Tibial nerve (tissue), 4 donors: ENCODE data around the gene TMEM191B. TPM values are rescaled to one million over a fixed set of nuclear protein-coding genes. Genes with fewer than 3 reads are reported as not detected.
"Not testable (repeated sequence)": the region's sequence is repeated elsewhere in the genome, so short reads cannot be mapped to it uniquely, and the experiment has no call there.

Source experiments
- DNase-seq, 2 donors: peaks; one replicate each; pipeline ENCODE4 v3.0.0-alpha.2; 2019; ENCODE audit warnings: low spot score in 2 of 2
- H3K27ac ChIP-seq, 4 donors: fragments of 200-600 bp; sonication (generic) in 3 of 4; one replicate each; pipeline ENCODE4 v1.5.1; 2017 to 2019; ENCODE audit warnings: mild to moderate bottlenecking in 1 of 4
- H3K27me3 ChIP-seq, 2 donors: fragments of 200-600 bp; sonication (generic) in 1 of 2; one replicate each; pipeline versions ENCODE4 v1.5.1 to v1.6.0; 2017 to 2019
- H3K36me3 ChIP-seq, 3 donors: fragments of 200-600 bp; sonication (generic); one replicate each; pipeline ENCODE4 v1.5.1; 2018 to 2019
- H3K4me1 ChIP-seq, 4 donors: fragments of 200-600 bp; sonication (generic) in 3 of 4; one replicate each; pipeline ENCODE4 v1.5.1; 2017 to 2019
- H3K4me3 ChIP-seq, 4 donors: fragments of 200-600 bp; sonication (generic) in 3 of 4; one replicate each; pipeline ENCODE4 v1.5.1; 2017 to 2019; ENCODE audit warnings: mild to moderate bottlenecking in 1 of 4, moderate library complexity in 1 of 4
- H3K9me3 ChIP-seq, 4 donors: fragments of 200-600 bp; sonication (generic) in 3 of 4; one replicate each; pipeline ENCODE4 v1.5.1; 2017 to 2019
- WGBS, 2 donors: methylation state at CpG; one replicate each; pipeline ENCODE4 v1.1.5; 2018; 5-methylcytosine and 5-hydroxymethylcytosine counted together
- total RNA-seq, 4 donors: library from RNA; depleted of rRNA; stranded (reverse); fragments of >200 nt; gene quantifications; one replicate each; pipeline ENCODE4 v1.1.0, GENCODE V29; 2016

The TMEM191B gene
- 10 to 100 TPM in 1 of 4 donors, 1 to 10 TPM in 1, under 1 TPM in 1, not detected in 1; 0.78 to 24.7 (median 2.4) TPM for total RNA-seq

GRCh38 chr22:18527752-18528596 lies at the start of gene TMEM191B:
Gene TMEM191B (plus strand): TSS chr22:18527802. CDS start chr22:18527981, 179 bp downstream.
- H3K4me3 ChIP-seq = peak within 1 kb of the TSS in 2 of 4 donors; percentile 14 to 39
- not testable (repeated sequence) for H3K36me3 ChIP-seq, H3K9me3 ChIP-seq, H3K4me1 ChIP-seq, H3K27me3 ChIP-seq, H3K27ac ChIP-seq, DNase-seq
- no CpG with 5 or more reads among the region's 65 CpGs for WGBS, 2 donors

- not testable (repeated sequence) for H3K4me1 ChIP-seq, H3K4me3 ChIP-seq, H3K36me3 ChIP-seq, H3K27me3 ChIP-seq, H3K27ac ChIP-seq, H3K9me3 ChIP-seq, DNase-seq
- WGBS, 2 donors = 70% methylated on average over 2 of the region's 3 CpGs; no CpG with 5 or more reads in 1 of the 2 donors
Observed at GRCh38 chr22:18496227-18496626, 31.4 kb upstream of the TMEM191B start.

- H3K4me3 ChIP-seq, H3K4me1 ChIP-seq, DNase-seq, H3K27me3 ChIP-seq, H3K9me3 ChIP-seq, H3K36me3 ChIP-seq, H3K27ac ChIP-seq: not testable (repeated sequence)
- WGBS, 2 donors = 70% methylated on average over 6 of the region's 6 CpGs; no CpG with 5 or more reads in 1 of the 2 donors
Observed at GRCh38 chr22:18511327-18511726, 16.3 kb upstream of the TMEM191B start.

DNA sequence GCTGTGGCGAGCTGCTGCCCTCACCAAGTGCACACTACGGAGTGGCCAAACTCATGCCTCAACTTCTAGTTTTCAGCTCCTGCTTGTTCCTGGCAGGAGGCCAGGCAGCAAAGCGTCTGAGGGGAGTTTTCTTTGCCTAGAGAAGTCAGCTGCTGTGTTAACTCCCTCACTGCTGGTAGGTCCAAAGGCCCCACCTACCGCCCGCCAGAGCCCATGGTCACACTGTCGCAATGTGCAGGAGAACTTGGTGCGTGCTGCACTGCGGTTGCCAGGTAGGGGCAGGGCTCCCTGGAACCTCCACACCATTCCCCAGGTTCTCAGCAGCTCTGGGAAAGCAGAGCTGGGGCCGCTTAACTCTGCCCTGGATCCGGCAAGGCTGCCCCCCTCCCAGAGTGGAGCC lies 15.2 kb upstream of the TMEM191B start:
- H3K27me3 ChIP-seq, H3K4me3 ChIP-seq, DNase-seq, H3K36me3 ChIP-seq, H3K9me3 ChIP-seq, H3K27ac ChIP-seq, H3K4me1 ChIP-seq: not testable (repeated sequence)
- no CpG with 5 or more reads among the region's 10 CpGs for WGBS, 2 donors

DNA sequence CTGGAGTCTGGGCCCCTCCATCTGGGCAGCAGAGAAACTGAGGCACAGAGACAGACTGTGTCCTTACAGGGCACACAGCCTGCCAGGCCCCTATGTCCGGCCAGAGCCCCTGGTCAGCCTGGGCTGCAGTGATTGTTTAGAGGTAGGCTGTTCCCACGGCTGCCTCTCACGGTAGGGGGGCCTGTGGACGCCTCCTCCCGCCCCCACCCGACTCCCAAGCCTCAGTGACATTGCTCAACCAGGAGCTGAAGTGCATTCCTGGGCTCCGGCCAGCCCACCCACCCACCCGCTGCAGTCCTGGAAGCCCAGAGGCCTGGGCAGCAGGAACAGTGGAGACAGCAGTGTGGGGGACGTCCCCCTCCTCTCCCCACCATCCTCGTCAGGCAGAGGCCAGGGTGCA lies 14.1 kb upstream of the TMEM191B start:
- not testable (repeated sequence) for H3K36me3 ChIP-seq, H3K27ac ChIP-seq, H3K4me3 ChIP-seq, DNase-seq, H3K9me3 ChIP-seq, H3K27me3 ChIP-seq, H3K4me1 ChIP-seq
- WGBS, 2 donors = no CpG with 5 or more reads among the region's 10 CpGs

DNA sequence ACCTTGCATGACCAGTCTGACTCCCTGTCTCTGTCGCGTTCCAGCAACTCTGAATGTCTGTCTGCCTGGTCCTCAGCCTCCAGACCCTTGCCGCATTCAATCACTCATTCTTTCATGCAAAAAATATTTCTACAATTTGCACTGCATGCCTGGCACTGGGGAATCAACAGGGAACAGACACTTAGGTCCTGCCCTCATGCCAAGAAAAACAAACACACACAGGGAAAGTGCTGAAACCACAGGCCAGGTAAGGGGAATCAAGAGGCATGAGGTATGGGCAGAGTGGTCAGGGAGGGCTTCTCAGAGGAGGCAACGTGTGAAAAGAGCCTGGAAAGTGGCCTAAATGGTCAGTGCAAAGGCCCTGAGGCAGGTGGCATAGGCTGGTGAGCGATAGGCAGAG lies 9.5 kb upstream of the TMEM191B start, which contains the start of gene GGTLC3:
GGTLC3 (minus strand) TSS at position 101 of the 400 bp plus-strand sequence. CDS start 264 bp downstream, outside the sequence.
- H3K36me3 ChIP-seq, H3K27me3 ChIP-seq, DNase-seq, H3K4me1 ChIP-seq, H3K9me3 ChIP-seq, H3K4me3 ChIP-seq, H3K27ac ChIP-seq: not testable (repeated sequence)
- no CpG with 5 or more reads among the region's 5 CpGs for WGBS, 2 donors

DNA sequence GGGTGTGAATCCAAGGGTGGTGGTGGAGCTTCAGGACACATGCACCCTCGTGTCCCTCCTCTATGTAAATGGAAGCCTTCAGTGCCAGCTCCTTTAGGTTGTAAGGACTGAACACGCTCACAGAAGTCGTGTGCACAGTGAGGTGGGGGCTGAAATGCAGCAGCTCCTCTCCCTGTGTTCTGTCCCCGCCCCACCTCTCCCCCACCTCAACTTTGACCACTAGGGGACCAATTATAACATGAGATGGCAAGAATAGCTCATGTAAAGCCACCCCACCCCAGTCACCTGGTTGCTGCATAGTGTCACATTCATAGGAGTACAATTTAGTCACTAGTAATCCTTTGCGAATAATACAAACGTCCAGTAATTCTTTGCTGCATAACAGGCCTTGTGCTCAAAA lies 4.8 kb upstream of the TMEM191B start:
- not testable (repeated sequence) for H3K36me3 ChIP-seq, DNase-seq, H3K4me1 ChIP-seq, H3K27ac ChIP-seq, H3K27me3 ChIP-seq, H3K4me3 ChIP-seq, H3K9me3 ChIP-seq
- no CpG with 5 or more reads among the region's 6 CpGs for WGBS, 2 donors

DNA sequence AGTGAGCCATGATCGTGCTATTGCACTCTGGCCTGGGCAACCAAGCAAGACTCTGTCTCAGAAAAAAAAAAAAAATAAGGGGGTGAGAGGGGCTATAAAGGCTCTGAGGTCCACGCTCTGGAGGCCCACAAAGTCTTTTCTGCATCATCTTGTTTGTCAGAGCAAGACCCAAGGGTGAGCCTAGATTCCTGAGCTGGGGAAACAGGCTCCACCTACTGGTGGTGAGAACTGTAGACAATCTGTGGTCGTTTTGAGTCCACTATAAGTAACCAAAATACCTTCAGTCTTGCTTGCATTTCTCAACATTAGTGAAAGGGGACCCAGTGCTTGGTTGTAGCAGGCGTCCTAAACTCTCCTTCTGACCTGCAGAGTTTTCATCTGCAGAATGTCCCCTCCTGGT lies 4.3 kb upstream of the TMEM191B start:
- not testable (repeated sequence) for H3K27me3 ChIP-seq, H3K4me1 ChIP-seq, H3K4me3 ChIP-seq, H3K27ac ChIP-seq, H3K36me3 ChIP-seq, DNase-seq, H3K9me3 ChIP-seq
- no CpG with 5 or more reads among the region's 4 CpGs for WGBS, 2 donors

DNA sequence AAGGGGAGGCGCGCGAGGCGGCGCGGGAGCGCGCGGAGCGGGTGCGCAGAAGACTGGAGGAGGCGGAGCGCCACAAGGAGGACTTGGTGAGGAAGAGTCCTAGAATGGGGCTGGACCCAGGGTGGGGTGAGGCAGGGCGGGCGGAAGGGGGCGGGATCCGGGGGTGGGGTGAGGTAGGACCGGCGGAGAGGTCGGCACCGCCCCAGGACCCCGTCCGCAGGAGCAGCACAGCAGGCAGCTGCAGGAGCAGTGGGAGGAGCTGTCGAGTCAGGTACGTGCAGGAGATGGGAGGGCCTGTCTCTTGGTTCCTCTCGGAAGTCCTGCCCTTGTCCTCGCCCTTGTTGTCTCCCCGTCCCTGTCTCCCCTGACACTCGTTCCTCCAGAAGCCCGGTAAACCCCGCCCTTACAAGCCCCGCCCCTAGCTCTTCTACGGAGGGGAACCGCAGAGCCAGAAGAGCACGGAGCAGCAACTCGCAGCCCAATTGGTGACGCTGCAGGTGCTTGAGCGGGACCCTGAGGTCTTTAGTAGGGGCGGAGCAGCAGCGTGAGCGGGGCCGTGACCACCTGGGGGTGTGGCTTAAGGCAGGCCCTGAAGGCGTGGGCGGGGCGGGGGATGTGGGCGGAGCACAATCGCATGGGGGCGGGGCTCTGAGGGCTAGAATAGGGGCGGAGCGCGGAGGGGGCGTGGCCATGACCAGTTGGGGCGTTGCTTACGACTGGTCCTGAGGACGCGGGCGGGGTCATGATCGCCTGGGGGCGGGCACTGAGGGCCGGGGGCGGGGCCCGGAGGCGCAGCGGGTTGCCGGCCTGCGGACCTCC lies 1.2 kb downstream of the TMEM191B start:
- DNase-seq = peak; percentile 43 to 58
- peak overlapping the region in 2 of 4 donors; percentile 14 to 39 for H3K4me3 ChIP-seq
- not testable (repeated sequence) for H3K9me3 ChIP-seq, H3K27ac ChIP-seq, H3K27me3 ChIP-seq, H3K4me1 ChIP-seq, H3K36me3 ChIP-seq
- no CpG with 5 or more reads among the region's 66 CpGs for WGBS, 2 donors

GRCh38 chr22:18529416-18530145 lies 2.0 kb downstream of the TMEM191B start:
- not testable (repeated sequence) for H3K4me3 ChIP-seq, H3K36me3 ChIP-seq, DNase-seq, H3K27me3 ChIP-seq, H3K4me1 ChIP-seq, H3K9me3 ChIP-seq, H3K27ac ChIP-seq
- WGBS, 2 donors = no CpG with 5 or more reads among the region's 57 CpGs

DNA sequence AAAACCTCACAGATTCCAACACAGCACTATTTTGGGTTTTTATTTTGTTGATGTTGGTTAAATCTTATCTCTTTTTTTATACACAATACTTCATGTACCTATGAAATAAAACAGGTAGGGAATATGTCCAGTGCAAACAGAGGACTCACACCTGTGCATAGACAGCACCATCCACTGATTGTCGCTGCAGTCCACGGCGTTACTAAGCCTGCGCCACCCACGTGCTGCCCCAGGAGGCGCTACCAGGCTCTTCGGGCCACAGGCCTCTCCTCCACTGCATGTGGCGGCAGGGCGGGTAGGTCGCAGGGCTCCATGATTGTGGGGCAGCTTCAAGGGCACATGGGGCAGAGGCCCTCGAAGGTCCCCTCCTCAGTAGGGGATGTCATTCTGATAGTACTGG lies 6.0 kb downstream of the TMEM191B start:
- H3K4me3 ChIP-seq, H3K36me3 ChIP-seq, H3K9me3 ChIP-seq, DNase-seq, H3K4me1 ChIP-seq, H3K27ac ChIP-seq, H3K27me3 ChIP-seq: not testable (repeated sequence)
- no CpG with 5 or more reads among the region's 11 CpGs for WGBS, 2 donors

DNA sequence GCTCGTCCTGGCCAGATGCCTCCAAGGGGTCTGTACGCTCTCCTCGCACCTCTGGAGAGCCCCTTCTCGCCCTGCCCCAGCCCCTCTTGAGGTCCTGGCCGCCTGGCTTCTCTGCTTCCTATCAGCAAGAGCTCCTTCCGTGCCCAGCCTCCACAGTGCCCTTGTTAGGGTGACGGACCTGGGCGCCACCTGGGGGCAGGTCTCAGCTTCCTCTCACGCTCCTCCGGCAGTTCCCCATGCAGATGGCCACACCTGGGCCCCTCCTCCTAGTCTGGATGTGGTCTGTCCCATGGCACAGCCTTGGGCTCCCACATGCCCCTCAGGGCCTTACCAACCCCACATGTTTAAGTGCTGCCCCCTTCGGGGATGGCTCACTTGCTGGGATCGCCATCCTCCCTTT lies 6.7 kb downstream of the TMEM191B start:
- not testable (repeated sequence) for H3K4me1 ChIP-seq, H3K9me3 ChIP-seq, H3K4me3 ChIP-seq, H3K27ac ChIP-seq, H3K36me3 ChIP-seq, DNase-seq, H3K27me3 ChIP-seq
- WGBS, 2 donors = no CpG with 5 or more reads among the region's 12 CpGs

DNA sequence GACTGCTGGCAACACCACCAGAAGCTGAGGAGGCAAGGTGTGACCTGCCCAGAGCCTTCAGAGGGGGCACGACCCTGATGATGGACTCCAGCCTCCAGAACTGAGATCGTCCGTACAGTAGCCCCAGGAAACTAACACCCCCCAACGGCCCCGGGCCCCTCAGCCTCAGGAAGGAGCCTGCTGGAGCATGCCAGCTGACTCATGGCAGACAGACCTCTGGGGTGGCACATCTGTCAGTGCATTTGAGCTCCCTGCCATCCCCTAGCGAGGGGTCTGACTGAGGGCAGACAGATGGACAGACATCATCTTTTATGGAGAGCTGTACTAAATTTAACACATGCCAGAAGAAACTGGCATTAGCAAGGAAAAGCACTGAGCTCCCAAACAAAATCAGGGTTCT lies 12.4 kb downstream of the TMEM191B start:
- not testable (repeated sequence) for H3K27me3 ChIP-seq, H3K36me3 ChIP-seq, H3K27ac ChIP-seq, H3K4me1 ChIP-seq, H3K4me3 ChIP-seq, DNase-seq, H3K9me3 ChIP-seq
- WGBS, 2 donors = no CpG with 5 or more reads among the region's 6 CpGs
